HG02840 (cell line): ENCODE measurements around the gene PDE4A.
"Not testable (repeated sequence)": the region's sequence is repeated elsewhere in the genome, so short reads cannot be mapped to it uniquely, and the experiment has no call there.

ENCODE experiments used
- ATAC-seq: cut with Tn5 transposase; IDR thresholded peaks from one replicate; pipeline ENCODE4 v1.9.1; 2021; ENCODE audit warnings: mild to moderate bottlenecking, moderate library complexity, moderate number of reproducible peaks; ENCODE audit not compliant: unreplicated experiment, low FRiP score

PDE4A gene

DNA sequence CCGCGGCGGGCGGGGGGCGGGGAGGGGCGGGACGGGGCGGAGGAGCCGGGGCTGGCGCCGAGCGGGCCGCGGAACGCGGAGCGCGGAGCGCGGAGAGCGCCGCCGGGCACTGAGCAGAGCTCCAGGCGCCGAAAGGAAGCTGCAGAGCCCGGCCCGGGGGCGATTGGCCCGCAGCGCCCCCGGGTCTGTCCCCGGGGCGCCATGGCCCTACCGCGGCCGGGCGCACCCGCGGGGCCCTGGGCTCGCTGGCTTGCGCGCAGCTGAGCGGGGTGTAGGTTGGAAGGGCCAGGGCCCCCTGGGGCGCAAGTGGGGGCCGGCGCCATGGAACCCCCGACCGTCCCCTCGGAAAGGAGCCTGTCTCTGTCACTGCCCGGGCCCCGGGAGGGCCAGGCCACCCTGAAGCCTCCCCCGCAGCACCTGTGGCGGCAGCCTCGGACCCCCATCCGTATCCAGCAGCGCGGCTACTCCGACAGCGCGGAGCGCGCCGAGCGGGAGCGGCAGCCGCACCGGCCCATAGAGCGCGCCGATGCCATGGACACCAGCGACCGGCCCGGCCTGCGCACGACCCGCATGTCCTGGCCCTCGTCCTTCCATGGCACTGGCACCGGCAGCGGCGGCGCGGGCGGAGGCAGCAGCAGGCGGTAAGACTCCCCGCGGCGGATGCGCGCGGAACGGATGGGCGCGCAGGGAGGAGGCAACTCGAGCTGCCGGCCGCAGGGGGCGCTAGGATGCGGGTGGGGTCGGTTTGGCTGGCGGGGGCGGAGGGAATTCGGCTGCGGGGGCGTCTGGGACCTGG lies at the start of gene PDE4A:
Gene PDE4A (plus strand): TSS at position 95 of the 796 bp plus-strand sequence. CDS start 227 bp downstream, at position 322.
- ATAC-seq, result no peak

DNA sequence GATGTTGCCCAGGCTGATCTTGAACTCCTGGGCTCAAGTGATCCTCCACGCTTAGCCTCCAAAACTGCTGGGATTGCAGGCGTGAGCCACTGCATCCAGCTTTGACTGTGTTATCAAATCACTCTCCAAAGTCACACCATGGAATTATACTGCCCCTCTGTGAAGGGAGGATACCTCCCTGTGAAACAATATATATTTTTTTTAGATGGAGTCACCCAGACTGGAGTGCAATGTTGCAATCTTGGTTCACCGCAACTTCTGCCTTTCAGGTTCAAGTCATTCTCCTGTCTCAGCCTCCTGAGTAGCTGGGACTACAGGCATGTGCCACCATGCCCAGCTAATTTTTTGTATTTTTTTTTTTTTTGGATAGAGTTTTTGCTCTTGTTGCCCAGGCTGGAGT lies 47.6 kb upstream of the PDE4A start:
- no peak for ATAC-seq

DNA sequence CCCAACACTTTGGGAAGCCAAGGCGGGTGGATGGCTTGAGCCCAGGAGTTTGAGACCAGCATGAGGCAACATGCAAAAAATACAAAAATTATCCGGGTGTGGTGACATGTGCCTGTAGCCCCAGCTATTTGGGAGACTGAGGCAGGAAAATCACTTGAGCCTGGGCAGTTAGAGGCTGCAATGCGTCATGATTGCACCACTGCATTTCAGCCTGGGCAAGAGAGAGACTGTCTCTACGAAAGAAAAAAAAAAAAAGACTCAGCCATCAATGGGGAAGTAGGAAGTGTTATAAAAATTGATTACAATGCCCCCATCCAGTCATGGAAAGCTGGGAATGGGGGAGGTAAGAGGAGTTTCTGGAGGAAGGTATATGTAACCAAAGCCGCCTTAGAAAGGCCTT lies 45.4 kb upstream of the PDE4A start:
- no peak for ATAC-seq

DNA sequence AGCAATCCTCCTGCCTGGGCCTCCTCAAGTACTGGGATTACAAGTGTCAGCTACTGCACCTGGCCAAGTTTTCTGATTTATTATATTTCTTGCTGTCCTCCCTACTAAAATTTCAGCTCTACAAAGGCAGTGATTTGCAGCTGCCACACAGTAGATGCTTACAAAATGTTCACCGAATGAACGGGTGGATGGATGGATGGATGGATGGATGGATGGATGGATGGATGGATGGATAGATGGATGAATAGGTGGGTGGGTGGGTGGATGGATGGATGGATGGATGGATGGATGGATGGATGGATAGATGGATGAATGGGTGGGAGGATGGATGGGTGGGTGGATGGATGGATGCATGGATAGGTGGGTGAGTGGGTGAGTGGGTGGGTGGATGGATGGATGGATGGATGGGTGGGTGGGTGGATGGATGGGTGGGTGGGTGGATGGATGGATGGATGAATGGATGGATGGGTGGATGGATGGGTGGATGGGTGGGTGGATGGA lies 43.1 kb upstream of the PDE4A start:
- not testable (repeated sequence) for ATAC-seq

DNA sequence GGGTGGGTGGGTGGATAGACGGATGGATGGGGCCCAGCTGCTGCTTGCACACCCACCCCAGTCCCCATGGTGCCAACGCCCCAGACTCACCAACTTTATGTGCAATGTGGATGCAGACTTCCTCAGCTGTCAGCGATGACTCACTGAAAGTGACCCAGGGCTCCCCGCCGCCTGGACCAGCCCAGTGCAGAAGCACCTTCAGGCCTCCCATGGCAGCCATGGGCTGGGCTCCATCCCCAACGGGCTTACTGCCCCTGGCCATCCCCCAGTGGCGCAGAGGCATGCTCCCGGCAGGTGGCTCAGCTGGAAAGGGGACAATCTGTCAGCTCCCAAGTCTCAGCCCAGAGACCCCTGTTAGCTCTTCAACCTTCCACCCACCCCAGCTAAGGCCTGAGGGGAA lies 42.2 kb upstream of the PDE4A start:
- no peak for ATAC-seq

DNA sequence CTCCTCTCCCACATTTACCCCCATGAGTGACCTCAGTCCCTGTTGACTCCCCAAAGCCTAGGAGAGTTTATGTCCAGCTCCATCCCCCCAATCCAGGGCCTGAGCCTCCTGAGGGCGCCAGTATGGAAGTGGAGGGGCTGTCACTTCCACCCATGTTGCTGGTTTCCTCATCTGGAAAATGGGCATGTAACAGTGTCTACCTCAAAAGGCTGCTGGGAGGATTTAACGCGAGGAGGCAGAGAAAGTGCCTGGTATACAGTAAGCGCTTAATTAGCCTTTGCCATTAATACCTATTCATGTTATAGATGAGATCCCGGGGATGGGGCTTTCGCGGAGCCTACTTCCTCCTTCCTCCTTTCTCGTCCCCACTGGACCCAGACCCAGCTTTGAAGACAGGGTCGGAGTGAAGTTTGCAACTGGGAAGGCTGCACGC lies 40.4 kb upstream of the PDE4A start:
- no peak for ATAC-seq

DNA sequence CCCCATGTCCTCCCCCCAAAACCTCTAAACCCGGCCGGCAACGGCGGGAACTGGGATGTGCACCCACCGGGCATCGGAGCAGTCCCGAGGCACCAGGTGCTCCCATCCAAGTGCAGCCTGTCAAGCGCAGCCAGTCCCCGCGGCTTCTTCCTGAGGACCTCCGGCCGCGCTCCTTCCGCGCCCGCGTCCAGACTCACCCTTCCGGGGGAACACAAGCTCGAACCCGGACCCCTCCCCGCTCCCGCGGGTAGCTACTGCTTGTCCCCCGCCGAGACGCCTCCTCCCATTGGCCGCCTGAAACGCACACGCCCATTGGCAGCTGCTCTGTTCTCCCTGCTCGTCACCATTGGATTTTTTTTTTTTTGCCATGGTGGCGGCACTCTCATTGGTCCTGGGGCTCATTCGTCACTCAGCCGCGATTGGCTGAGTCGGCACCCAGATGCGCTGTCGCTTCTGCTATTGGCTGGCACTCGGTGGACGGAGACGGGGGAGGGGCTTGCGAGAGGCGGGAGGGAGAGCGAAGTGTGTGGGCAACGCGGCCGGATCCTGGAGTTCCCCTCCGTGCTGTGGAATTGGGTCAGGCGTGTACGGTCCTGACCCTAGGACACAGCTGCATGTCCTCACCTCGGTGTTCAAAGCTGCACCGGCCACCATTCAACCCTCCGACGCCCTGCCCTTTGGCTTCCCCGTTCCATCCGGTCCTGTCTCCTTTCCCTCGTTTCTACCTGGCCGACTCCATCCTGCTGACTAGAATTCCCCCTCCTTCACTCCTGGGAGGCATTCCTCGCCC lies 39.8 kb upstream of the PDE4A start, which contains the start of gene TYK2:
Gene TYK2 (minus strand): TSS at position 260 of the 790 bp plus-strand sequence. CDS start 2,166 bp downstream, outside the sequence.
- peak; percentile 92 for ATAC-seq

DNA sequence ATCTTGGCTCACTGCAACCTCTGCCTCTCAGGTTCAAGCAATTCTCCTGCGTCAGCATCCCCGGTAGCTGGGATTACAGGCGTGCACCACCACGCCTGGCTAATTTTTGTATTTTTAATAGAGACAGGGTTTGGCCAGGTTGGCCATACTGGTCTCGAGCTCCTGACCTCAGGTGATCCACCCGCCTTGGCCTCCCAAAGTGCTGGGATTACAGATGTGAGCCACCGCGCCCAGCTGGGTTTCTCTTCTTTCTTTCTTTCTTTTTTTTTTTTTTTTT lies 37.2 kb upstream of the PDE4A start:
- ATAC-seq, result not testable (repeated sequence)

DNA sequence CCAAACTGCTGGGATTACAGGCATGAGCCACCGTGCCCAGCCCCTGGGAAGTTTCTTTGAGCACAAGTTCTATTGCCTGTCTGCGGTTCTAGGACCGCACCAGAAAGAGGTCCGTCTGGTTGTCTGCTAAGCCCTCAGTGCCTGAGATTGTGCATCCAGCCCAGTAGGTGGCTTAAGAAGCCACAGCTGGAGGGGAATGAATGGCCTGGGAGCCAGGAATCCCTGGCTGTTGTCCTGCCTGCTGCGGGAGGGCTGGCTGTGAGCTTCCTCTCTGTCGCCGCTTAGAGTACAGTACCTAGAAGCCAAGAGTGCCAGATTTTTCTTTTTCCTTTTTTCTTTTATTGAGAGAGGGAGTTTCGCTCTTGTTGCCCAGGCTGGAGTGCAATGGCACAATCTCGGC lies 35.8 kb upstream of the PDE4A start:
- ATAC-seq, result no peak

DNA sequence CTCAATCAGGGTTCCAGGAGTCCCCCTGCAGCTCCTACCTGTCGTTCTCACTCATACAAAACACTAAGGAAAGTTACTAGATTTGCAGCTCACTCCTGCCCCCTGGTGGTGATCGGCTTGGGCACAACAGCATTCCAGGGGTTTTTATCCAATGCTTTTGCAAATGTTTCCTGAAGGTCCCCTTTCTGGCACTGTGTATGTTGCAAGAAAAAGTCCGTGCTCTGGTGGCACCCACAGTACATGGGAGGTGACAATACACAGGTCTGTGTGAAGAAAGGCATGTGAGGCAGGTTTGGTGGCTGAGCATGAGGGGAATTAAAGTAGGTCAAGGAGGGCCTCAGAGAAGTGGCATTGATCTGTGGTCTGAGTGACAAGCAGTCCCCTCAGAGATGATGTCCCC lies 31.4 kb upstream of the PDE4A start:
- no peak for ATAC-seq

DNA sequence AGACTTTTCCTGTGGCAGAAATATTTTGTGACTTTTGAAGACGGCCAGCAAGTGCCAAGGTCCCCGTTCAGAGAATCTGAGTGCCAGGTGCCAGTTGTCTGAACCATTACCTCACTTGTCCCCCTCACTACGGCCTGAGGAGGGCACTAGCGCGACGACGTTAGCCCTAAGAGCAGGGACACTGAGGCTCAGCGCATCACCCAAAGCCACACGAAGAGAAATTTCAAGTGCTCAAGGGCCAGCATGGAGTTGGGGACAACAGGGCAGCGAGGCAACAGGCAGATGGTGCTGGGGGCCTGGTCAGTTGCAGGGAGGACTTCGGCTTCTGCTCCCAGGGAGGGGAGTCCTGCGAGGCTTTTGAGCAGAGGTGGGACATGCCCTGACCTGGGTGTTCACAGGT lies 30.5 kb upstream of the PDE4A start:
- ATAC-seq, result no peak

DNA sequence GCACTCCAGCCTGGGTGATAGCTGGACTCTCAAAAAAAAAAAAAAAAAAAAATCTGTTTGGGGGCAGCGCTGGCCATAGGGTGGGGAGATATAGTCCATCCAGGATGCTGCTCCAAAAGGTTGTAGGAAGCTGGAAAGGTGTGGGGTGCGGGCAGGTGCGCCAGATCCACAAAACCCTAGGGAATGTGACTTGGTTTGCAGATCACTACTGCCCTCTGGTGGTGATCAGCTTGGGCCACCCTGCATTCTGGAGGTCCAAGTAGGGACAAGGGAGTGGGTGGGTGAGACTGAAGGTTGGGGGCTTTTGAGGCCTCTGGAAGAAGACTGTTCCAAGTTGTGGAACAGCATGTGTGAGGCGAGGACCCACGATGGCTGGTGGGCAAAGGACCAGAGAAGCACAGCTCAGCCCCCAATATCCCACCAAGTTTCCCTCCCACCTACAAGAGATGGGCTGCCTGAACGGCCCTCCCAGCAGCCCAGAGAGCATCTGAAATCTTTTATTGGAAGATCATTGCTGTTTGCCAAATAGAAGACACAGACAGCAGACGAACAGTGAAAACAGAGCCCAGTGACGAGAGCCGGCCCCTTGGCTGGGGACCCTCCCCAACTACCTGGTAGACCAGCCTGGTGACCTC lies 29.6 kb upstream of the PDE4A start:
- no peak for ATAC-seq

DNA sequence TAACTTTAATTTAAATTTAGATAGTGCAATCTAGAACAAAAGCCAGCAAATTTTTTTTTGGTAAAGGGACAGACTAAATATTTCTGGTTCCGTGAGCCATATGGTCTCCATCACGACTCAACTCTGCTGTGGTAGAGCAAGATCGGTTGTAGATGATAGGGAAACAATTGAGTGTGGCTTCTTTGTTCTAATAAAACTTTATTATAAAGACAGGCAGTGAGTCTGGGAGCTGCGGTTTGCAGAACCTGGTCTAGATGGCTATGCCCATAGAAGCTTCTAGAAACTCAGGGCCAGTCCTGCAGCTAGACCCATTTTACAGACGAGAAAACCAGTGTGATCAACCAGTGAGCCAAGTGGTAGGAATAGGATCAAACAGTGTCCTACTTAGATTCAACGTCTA lies 28.2 kb upstream of the PDE4A start:
- ATAC-seq, result no peak

DNA sequence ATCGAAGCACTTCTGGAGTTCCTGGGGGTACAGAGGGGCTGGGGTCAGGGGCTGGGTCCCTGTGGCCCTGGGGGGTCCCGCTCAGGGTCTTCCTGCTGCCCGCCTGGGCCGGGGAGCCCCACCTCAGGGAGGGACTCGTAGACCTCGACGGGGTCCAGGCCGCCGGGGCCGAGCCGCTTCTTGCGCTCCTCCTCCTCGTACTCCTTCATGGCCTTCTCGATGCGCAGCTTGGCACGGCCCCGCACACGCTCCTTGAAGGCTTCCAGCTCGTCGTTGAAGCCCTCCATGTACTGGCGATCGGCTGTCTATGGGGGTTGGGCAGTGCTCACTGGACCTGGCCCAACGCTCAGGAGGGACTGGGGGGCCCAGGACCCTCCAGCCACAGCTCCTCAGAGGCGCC lies 27.2 kb upstream of the PDE4A start:
- no peak for ATAC-seq

DNA sequence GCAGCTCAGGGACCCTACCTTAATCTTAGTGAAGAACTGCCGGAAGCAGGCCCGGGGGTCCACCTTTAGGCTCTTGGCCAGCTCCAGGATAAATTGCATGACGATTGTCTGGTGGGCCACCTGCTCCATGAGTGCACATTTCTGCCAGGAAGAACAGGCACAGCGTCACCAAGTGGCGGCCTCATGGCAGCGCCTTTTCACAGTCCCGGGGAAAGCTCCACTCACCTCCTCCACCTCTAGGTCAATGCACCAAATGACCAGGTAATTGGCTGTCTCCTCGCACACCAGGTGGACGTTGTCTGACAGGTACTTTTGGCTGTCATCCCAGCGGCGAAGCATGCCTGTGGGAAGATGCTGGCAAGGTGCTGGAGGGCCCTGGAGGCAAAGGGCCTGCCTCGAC lies 25.3 kb upstream of the PDE4A start:
- no peak for ATAC-seq

DNA sequence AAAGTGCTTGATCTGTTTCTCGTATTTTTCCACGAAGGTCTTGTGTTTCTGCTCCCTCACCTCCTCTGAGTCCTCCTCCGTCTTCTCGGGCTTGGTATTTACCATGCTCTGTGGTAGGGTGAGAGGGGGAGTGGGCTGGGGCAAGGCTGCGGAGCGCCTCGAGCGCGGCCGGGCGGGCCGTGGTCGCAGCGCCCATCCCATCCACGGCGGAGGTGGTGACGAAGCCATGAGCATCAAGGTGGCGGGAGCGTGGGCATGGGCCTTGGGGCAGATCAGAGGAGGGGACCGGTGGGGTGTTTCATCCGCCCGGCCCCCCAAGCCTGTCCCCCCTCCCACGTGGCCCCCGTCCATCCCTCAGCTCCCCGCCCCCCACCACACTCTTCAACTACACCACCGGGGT lies 24.9 kb upstream of the PDE4A start:
- ATAC-seq, result no peak

DNA sequence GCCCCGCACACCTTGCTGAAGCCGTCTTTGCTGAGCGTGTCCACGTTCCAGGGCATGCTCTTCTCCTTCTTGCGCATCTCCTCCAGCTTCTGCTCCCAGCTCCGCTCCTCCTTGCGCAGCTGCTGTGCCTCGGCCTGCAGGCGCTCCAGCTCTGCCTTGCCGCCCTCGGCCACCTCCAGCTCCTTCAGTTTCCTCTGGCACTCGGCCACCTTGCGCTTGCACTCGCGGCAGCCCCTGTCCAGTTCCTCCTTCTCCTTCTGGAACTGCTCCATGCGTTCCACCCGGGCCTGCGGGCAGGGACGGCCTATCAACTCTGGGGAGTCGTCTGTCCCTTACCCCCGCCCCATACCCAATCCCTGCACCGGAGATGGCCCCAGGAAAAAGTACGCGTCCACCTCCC lies 24.4 kb upstream of the PDE4A start:
- ATAC-seq, result no peak

DNA sequence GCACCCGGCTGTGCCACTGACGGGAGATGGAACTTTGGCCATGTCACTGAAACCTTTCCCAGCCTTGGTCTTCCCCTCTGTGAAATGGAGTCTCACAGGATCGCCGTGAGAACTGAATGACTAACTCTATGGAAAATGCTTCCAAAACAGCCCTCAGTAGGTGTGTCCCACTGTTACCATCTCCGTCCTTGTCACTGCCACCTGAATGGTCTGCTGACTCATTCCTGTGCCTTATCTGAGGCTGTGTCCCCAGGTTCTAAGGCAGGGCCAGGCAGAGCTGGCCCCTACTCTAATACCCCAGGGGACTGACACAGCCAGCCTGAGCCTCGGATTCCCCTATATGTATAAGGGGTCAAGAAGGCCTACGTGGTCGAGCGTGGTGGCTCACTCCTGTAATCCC lies 21.5 kb upstream of the PDE4A start:
- ATAC-seq, result no peak

DNA sequence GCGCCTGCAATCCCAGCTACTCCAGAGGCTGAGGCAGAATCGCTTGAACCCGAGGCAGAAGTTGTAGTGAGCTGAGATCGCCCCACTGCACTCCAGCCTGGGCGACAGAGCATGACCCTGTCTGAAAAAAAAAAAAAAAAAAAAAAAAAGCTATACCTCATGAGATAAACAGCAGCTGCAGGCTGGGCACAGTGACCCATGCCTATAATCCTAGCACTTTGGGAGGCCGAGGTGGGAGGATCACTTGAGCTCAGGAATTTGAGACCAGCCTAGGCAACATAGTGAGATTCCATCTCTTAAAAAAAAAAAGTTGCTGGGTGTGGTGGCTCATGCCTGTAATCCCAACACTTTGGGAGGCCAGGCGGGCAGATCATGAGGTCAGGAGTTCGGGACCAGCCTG lies 21.0 kb upstream of the PDE4A start:
- ATAC-seq, result not testable (repeated sequence)

DNA sequence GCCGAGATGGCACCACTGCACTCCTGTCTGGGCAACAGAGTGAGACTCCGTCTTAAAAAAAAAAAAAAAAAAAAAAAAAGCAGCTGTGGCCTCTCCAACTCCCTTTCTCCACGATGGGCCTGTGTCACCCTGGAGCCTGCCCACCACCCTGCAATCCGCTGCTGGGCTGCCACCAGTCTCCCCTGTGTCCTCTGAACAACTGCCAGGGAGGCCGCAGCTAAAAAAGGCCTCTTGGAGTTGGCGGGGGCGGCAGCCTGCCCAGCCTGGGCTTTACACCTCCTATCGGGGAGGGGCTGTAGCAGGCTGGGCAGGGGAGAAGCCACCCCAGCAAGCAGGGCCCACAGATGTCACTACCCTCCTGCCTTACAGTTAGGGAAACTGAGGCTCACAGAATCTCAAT lies 20.5 kb upstream of the PDE4A start:
- ATAC-seq, result no peak

DNA sequence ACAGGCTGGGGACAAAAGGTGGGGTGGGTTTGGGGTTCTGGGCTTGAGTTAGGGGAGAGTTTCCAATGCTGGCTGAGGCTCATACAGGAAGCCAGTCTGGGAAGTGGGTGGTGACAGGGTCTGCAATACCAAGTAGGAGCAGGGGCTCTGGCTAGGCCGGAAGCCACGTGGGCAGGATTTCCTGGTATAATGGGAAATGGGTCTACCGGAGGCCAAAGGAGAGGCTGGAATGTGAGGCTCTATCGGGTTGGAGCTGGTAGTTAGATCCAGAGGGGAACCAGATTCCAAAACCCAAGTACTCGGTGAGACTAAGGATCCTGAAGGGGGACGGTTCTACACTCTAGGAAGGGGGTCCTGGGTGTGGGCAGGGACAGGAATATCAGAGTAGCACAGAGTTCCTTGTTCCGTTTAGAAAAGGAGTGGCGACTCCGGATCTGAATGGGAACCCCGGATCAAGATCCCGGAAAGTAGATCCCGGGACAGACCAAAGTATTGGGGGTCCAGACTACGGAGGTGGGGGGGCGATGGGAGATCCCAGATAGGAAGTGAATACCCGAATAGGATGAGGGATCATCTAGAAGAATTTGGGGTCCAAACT lies 17.8 kb upstream of the PDE4A start:
- no peak for ATAC-seq
